ENCODE data around the gene DPT. TPM values are rescaled to one million over a fixed set of nuclear protein-coding genes. Genes with fewer than 3 reads are reported as not detected.

Gene DPT
- total and polyA plus RNA-seq, 4 experiments from 2014 or later: not detected

- no peaks in the 10 kb centered on the region for H3K9me3 ChIP-seq (ENCODE audit: control insufficient read depth in 1 of 2, low read length in 2 of 2)
- Mint-ChIP-seq H3K4me1 (no peaks in the 10 kb centered on the region), H3K27ac (no peak overlapping the region), H3K27me3 (peaks cover 6 to 10% of the 10 kb centered on the region in 2 donors), H3K9me3 (peaks cover 0 to 2% (median 0%) of the 10 kb centered on the region in 8 donors), H3K4me3 (no peak overlapping the region), H3K36me3 (no peaks in the 10 kb centered on the region)
- H3K4me1 ChIP-seq (ENCODE audit: insufficient read depth, low read length): no peaks in the 10 kb centered on the region
- intact Hi-C loops (cut with micrococcal nuclease): no loop called here
- no peak overlapping the region for H3K4me3 ChIP-seq (ENCODE audit: low read length in 2 of 2)
- H3K36me3 ChIP-seq (ENCODE audit: insufficient read depth, low read length): no peaks in the 10 kb centered on the region
- no peak for DNase-seq
- no peaks in the 10 kb centered on the region for H3K27me3 ChIP-seq (ENCODE audit: insufficient read depth, low read length)
- H3K27ac ChIP-seq (ENCODE audit: low read depth, low read length): no peak overlapping the region
- CTCF ChIA-PET (ENCODE audit: partially characterized antibody): no interaction called here
- POLR2A ChIA-PET (ENCODE audit: partially characterized antibody): no interaction called here
Observed at GRCh38 chr1:168709405-168710363, 19.3 kb downstream of the DPT start.

GRCh38 chr1:168708698-168709404 lies 20.2 kb downstream of the DPT start:
- Mint-ChIP-seq H3K4me1 (no peaks in the 10 kb centered on the region), H3K9me3 (peaks cover 0 to 2% (median 0%) of the 10 kb centered on the region in 8 donors), H3K27me3 (peaks cover 8 to 12% of the 10 kb centered on the region in 2 donors), H3K4me3 (no peak overlapping the region), H3K36me3 (no peaks in the 10 kb centered on the region), H3K27ac (no peak overlapping the region)
- Histone ChIP-seq H3K9me3 (ENCODE audit: control insufficient read depth in 1 of 2, low read length in 2 of 2) (no peaks in the 10 kb centered on the region), H3K4me1 (ENCODE audit: insufficient read depth, low read length) (no peaks in the 10 kb centered on the region), H3K27me3 (ENCODE audit: insufficient read depth, low read length) (no peaks in the 10 kb centered on the region), H3K4me3 (ENCODE audit: low read length in 2 of 2) (no peak overlapping the region), H3K36me3 (ENCODE audit: insufficient read depth, low read length) (no peaks in the 10 kb centered on the region), H3K27ac (ENCODE audit: low read depth, low read length) (no peak overlapping the region)
- CTCF ChIA-PET (ENCODE audit: partially characterized antibody): no interaction called here
- POLR2A ChIA-PET (ENCODE audit: partially characterized antibody): no interaction called here
- no peak for DNase-seq
- intact Hi-C loops (cut with micrococcal nuclease): no loop called here

GRCh38 chr1:168706391-168706992 lies 22.5 kb downstream of the DPT start:
- intact Hi-C loops (cut with micrococcal nuclease): no loop called here
- H3K27me3 ChIP-seq (ENCODE audit: insufficient read depth, low read length): no peaks in the 10 kb centered on the region
- no peak for DNase-seq
- H3K4me1 Mint-ChIP-seq: no peaks in the 10 kb centered on the region
- no peak overlapping the region for H3K27ac Mint-ChIP-seq
- H3K36me3 Mint-ChIP-seq: no peaks in the 10 kb centered on the region
- H3K4me3 Mint-ChIP-seq: no peak overlapping the region
- H3K4me1 ChIP-seq (ENCODE audit: insufficient read depth, low read length): no peaks in the 10 kb centered on the region
- no peak overlapping the region for H3K27ac ChIP-seq (ENCODE audit: low read depth, low read length)
- H3K9me3 ChIP-seq (ENCODE audit: control insufficient read depth in 1 of 2, low read length in 2 of 2): no peaks in the 10 kb centered on the region
- ChIA-PET CTCF (ENCODE audit: partially characterized antibody) (interaction anchor here (1.6 kb wide), 1 partner anchor 29 kb away, joined by 3 read pairs; no protein-coding TSS in a partner anchor), POLR2A (ENCODE audit: partially characterized antibody) (no interaction called here)
- peaks cover 0 to 2% (median 0%) of the 10 kb centered on the region in 8 donors for H3K9me3 Mint-ChIP-seq
- H3K4me3 ChIP-seq (ENCODE audit: low read length in 2 of 2): no peak overlapping the region
- peaks cover 12 to 14% of the 10 kb centered on the region in 2 donors for H3K27me3 Mint-ChIP-seq
- H3K36me3 ChIP-seq (ENCODE audit: insufficient read depth, low read length): no peaks in the 10 kb centered on the region

GRCh38 chr1:168700575-168701268 lies 28.3 kb downstream of the DPT start:
- H3K27me3 ChIP-seq (ENCODE audit: insufficient read depth, low read length): no peaks in the 10 kb centered on the region
- no peaks in the 10 kb centered on the region for H3K9me3 ChIP-seq (ENCODE audit: control insufficient read depth in 1 of 2, low read length in 2 of 2)
- H3K4me1 ChIP-seq (ENCODE audit: insufficient read depth, low read length): no peaks in the 10 kb centered on the region
- intact Hi-C loops (cut with micrococcal nuclease): no loop called here
- H3K9me3 Mint-ChIP-seq: peaks cover 0 to under 1% (median 0%) of the 10 kb centered on the region in 8 donors
- CTCF ChIA-PET (ENCODE audit: partially characterized antibody): no interaction called here
- no peak overlapping the region for H3K27ac ChIP-seq (ENCODE audit: low read depth, low read length)
- H3K36me3 Mint-ChIP-seq: no peaks in the 10 kb centered on the region
- no peaks in the 10 kb centered on the region for H3K4me1 Mint-ChIP-seq
- POLR2A ChIA-PET (ENCODE audit: partially characterized antibody): no interaction called here
- no peaks in the 10 kb centered on the region for H3K36me3 ChIP-seq (ENCODE audit: insufficient read depth, low read length)
- H3K27me3 Mint-ChIP-seq: peaks cover 4 to 8% of the 10 kb centered on the region in 2 donors
- peak overlapping the region in 1 of 7 donors; percentile 15 for H3K27ac Mint-ChIP-seq
- no peak for DNase-seq
- H3K4me3 ChIP-seq (ENCODE audit: low read length in 2 of 2): no peak overlapping the region
- no peak overlapping the region for H3K4me3 Mint-ChIP-seq

- ChIA-PET CTCF (ENCODE audit: partially characterized antibody) (no interaction called here), POLR2A (ENCODE audit: partially characterized antibody) (no interaction called here)
- intact Hi-C loops (cut with micrococcal nuclease): no loop called here
- Mint-ChIP-seq H3K9me3 (no peaks in the 10 kb centered on the region), H3K36me3 (no peaks in the 10 kb centered on the region), H3K4me1 (no peaks in the 10 kb centered on the region), H3K27me3 (peaks cover 0 to 2% of the 10 kb centered on the region in 2 donors), H3K4me3 (no peak overlapping the region), H3K27ac (no peak overlapping the region)
- no peaks in the 10 kb centered on the region for H3K4me1 ChIP-seq (ENCODE audit: insufficient read depth, low read length)
- no peaks in the 10 kb centered on the region for H3K27me3 ChIP-seq (ENCODE audit: insufficient read depth, low read length)
- H3K36me3 ChIP-seq (ENCODE audit: insufficient read depth, low read length): no peaks in the 10 kb centered on the region
- H3K9me3 ChIP-seq (ENCODE audit: control insufficient read depth in 1 of 2, low read length in 2 of 2): no peaks in the 10 kb centered on the region
- no peak for DNase-seq
- H3K4me3 ChIP-seq (ENCODE audit: low read length in 2 of 2): no peak overlapping the region
- no peak overlapping the region for H3K27ac ChIP-seq (ENCODE audit: low read depth, low read length)
Observed at GRCh38 chr1:168698453-168698852, 30.6 kb downstream of the DPT start.

GRCh38 chr1:168697356-168698126 lies 31.5 kb downstream of the DPT start:
- no peak overlapping the region for H3K4me3 ChIP-seq (ENCODE audit: low read length in 2 of 2)
- intact Hi-C loops (cut with micrococcal nuclease): no loop called here
- no peaks in the 10 kb centered on the region for H3K9me3 ChIP-seq (ENCODE audit: control insufficient read depth in 1 of 2, low read length in 2 of 2)
- no peak overlapping the region for H3K27ac ChIP-seq (ENCODE audit: low read depth, low read length)
- H3K36me3 ChIP-seq (ENCODE audit: insufficient read depth, low read length): no peaks in the 10 kb centered on the region
- Mint-ChIP-seq H3K9me3 (no peaks in the 10 kb centered on the region), H3K36me3 (no peaks in the 10 kb centered on the region), H3K27ac (no peak overlapping the region), H3K4me3 (no peak overlapping the region), H3K27me3 (no peaks in the 10 kb centered on the region), H3K4me1 (no peaks in the 10 kb centered on the region)
- H3K27me3 ChIP-seq (ENCODE audit: insufficient read depth, low read length): no peaks in the 10 kb centered on the region
- no peaks in the 10 kb centered on the region for H3K4me1 ChIP-seq (ENCODE audit: insufficient read depth, low read length)
- DNase-seq: no peak
- ChIA-PET CTCF (ENCODE audit: partially characterized antibody) (no interaction called here), POLR2A (ENCODE audit: partially characterized antibody) (no interaction called here)

Measured in CD4-positive, alpha-beta memory T cell (primary cell).